Muscle of arm (tissue), 12 donors: ENCODE results near the gene KCP. TPM values are rescaled to one million over a fixed set of nuclear protein-coding genes. Genes with fewer than 3 reads are reported as not detected.
"Not testable (repeated sequence)": the region's sequence is repeated elsewhere in the genome, so short reads cannot be mapped to it uniquely, and the experiment has no call there.

Experiments used
- DNase-seq: peaks from one replicate; pipeline ENCODE4 v3.0.0-alpha.2; 2013
- polyA plus RNA-seq, 12 donors: library from polyadenylated mRNA; unstranded; fragments of 120-200 nt; gene quantifications; one replicate each; pipeline ENCODE4 v1.2.1, GENCODE V29; 2013; ENCODE audit not compliant: insufficient read length in 12 of 12

Gene KCP
- polyA plus RNA-seq, 12 donors = 0.49 to 7.4 (median 1.4) TPM; not detected in 1

GRCh38 chr7:128922496-128923410 is 12.2 kb upstream of the KCP start:
- no peak for DNase-seq

GRCh38 chr7:128921866-128922440 is 11.4 kb upstream of the KCP start:
- DNase-seq = no peak

DNA sequence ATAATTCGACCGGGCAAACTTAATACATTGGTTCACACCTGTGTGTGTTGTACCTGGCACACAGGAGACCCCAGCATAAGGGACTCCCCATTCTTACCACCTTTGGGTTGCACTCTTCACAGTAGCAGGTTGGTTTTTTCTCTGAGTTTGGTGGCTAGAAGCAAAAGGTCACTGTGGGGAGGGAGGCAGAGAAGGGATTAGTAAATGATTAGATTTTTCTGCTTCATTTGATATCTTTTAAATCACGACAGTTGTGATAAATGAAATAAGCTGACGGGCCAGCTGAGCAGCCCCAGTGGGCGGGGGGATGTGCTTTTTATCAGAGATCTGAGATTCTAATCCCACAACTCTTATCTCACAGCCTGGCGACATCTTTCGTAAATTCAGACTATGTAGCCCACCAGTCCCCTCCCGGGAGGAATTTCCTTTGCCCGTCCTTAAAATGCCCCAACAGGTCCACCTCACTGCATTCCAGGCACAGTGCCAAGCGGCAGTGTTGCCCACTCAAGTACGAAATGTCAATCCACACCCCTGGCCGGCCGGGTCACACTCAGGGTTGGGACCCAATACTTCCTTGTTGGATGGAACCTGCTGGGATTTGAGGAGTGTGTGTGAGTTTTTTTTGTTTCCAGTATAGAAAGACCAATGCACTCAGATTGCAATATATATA is 10.5 kb upstream of the KCP start:
- no peak for DNase-seq

DNA sequence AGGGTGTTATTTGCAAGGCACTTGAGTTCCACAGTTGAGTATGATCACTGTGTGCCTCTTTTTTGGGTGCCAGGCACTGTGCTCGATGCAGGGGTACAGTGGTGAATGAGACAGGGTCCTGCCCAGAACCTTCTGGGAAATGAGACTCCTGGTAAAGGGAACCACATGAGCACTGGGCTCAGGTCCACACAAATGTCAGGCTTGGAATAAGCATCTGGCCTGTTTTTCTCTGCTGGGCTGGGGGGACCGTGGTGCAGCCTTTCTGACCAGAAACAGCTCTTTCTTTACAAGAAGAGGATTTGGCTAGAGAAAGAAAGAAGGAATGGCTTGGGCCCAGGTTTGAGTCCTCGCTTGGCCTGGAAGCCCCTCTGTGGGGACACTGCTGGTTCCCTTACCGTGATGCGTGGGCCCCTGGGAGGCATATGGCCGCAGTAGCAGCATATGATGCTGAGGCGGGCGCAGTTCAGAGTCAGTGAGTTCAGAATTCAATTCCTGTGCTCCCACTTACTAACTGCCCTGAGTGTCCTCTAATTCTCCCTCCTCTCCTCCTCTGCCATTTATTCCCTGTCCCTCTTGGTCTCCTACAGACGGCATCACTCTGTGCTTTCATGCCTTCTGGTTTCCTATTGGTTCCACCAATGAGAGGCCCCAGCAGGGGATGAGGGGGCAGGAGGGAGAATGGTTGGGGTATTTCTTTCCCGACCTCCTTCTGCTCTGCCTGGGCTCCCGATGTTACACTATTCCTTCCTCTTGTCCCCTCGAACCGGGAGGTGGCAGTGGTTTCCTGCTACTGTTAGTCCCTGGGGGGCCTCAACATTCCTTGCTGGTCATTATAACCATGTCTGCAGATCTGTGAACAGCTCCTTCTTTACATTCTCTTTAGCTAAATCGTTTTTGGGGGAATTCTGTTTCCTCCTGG is 9.6 kb upstream of the KCP start:
- DNase-seq = no peak

DNA sequence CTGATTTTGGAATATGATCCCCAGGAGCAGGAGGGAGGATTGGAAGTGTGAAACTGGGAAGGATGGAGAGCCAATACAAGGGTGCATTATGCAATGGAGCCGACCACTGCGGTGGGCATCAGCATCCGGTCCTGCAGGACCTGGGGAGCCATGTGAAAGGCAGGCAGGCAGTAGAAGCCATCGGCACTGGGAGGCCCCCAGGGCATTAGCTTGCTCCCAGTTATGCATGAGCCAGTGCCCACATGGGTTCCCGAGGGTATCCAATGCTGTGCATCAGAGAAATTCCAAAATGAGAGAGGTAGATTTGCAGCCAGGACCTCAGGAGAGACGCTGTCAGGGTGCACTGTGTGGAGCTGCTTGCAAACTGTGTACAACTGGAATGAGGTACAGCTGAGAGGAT is 8.7 kb upstream of the KCP start:
- DNase-seq = no peak

DNA sequence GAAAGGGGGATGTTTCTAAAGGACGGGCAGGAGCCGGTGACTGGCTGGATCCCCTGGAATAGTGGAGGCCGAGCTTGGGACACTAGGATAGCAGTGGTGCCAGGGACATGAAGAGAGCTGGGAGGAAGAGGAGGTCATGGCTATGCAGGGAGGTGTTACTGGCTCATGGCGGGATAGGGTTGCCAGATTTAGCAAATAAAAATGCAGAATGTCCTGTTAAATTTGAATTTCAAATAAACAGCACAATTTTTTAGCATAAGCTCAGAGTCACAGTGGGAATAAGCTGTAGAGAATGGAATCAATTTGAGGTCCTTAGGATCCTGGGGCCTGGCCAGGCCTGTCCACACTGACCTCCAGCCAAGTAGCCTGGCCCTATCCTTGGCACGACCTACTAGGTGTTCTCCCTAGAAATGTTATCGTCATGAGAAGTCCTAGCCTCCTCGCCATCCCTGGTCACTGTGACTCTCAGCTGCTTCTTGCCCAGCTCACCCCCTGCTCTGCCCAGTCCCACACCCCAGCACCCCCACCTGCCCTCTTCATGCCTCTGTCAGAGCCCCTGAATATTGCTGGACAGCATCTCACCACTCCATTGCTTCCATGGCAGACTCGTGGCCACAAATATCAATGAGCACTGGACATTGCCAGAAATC is 7.6 kb upstream of the KCP start:
- DNase-seq = no peak

DNA sequence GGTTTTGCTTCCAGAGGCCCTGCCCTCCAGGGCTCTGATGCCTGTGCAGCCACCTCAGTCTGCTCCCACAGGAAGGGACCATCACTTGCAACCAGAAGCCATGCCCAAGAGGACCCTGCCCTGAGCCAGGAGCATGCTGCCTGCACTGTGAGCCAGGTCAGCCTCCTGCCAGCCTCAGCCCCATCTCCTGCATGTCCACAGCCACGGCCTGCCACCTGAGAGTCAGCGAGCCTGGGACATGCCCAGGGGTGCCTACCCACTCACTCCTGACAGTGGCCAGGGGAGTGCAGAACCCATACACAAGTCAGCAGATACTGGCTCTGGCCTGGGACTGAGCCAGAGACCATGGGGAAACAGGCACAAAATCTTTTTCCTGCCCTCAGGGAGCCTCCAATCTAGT is 6.6 kb upstream of the KCP start:
- no peak for DNase-seq

DNA sequence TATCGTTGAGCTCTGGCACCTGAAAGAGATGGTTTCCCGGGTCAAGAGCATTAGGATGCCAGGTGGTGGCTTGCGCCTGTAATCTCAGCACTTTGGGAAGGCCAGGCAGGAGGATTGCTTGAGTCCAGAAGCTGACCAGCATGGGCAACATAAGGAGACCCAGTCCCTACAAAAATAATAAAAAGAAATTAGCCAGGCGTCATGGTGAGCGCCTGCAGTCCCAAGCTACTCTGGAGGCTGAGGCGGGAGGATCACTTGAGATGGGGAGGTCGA is 6.1 kb upstream of the KCP start:
- no peak for DNase-seq

GRCh38 chr7:128915841-128916642 is 5.5 kb upstream of the KCP start:
- no peak for DNase-seq

DNA sequence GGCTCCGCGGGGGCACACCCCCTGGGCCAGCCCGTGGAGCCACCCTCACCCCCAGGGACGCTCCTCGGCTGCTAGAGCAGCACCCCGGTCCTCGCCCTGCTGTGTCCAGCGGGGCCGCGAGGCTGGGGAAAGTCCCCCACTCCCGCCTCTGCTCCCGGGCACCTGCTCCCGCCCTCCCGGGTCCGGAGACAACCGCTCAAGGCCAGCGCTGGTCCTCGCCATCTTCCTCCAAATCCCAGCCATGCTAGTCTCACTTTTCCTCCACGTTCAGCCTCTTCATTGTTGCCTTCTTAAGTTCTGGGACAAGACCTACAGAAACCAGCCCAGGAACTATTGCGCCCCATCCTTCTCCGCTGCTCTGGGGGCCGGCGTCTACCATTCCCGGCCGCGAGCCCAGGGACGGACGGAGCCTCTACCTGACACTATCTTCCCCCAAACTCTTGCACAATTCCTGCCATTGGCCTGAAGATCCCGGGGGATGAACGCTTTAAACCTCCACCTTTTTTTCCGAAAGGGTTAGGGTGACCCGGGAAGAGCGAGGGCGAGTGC is 4.8 kb upstream of the KCP start:
- no peak for DNase-seq

DNA sequence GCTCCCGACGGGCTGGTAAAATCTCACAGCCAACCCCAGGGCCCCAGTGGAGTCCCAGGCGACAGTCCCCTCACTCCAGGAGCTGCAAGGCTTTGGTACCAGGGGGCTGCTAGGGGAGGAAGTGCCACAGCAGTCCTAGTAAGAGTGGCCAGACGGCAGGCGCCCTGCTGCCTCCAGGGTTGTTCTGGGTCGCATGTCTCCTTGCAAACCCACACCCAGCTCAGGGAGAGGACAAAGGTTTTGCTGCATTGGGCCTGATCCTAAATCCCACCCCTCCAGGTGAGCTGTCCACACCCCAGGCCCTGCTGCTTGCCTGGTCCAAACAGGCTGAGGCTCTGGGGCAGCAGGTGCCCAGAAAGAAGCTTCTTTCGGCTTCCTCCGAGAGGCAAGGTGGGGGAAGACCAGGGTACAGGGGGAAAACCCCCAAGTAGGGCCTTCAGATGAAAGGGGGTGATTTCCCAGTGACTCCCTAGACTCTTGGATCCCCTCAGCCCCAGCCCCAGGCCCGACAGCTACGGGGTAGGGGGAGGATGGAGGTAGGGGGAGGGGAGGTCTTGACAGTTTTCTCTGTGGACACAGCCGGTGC is 4.2 kb upstream of the KCP start:
- DNase-seq = no peak

GRCh38 chr7:128913870-128914565 is 3.5 kb upstream of the KCP start:
- no peak for DNase-seq

- not testable (repeated sequence) for DNase-seq
Observed at GRCh38 chr7:128912709-128913495, 2.4 kb upstream of the KCP start.

GRCh38 chr7:128912281-128912680 is 1.8 kb upstream of the KCP start:
- no peak for DNase-seq

DNA sequence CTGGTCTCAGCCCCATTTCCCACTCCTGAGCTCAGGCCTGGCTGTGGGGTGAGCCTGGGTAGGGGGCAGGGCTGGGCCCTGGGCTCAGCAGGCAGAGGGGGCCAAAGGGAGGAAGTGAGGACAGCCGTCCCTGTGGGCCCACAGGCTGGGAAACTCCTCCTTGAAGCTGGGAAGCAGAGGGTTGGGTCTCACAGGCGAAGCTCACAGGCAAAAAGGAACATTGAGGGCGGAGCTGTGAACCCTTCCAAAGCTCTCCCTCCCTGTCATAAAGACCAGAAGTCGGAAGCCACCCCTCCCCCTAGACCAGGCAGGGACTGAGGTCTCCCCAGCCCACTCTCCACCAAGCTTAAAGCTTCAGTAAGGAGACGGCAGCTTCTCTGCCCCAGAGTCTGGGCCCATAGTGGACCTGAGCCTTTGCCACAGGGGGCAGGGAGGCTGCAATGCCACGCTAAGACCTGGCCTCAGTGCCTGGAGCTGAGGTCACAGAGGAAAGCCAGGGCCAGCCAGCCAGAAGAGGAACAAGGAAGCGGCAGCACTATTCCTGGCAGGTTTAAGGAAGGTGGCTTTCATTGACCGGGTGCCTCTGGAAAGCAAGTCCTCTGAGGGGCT is 1.0 kb upstream of the KCP start:
- peak; percentile 45 for DNase-seq

- DNase-seq = no peak
Observed at GRCh38 chr7:128909625-128910568, 612 bp downstream of the KCP start.
